Uterus (tissue), 2 donors: Measurements from ENCODE around the gene CCN5.

Source experiments
- POLR2A ChIP-seq, 2 donors: fragments of 450-650 bp; IDR thresholded peaks; one replicate each; pipeline ENCODE4 v1.6.1; 2016; ENCODE audit warnings: antibody characterized with exemption in 2 of 2, mild to moderate bottlenecking in 1 of 2, moderate library complexity in 1 of 2
- TF ChIP-seq, protein P1 (sequence below), 4 experiments: fragments of 200-600 bp in 2 of 4; fragments of 450-650 bp in 2 of 4; sonication (generic) in 2 of 4; IDR thresholded peaks; one replicate each; pipeline ENCODE4 v1.5.1; 2016 to 2019; ENCODE audit warnings: antibody characterized with exemption in 4 of 4, mild to moderate bottlenecking in 2 of 4, moderate library complexity in 1 of 4

- TF ChIP-seq, protein P1, sequence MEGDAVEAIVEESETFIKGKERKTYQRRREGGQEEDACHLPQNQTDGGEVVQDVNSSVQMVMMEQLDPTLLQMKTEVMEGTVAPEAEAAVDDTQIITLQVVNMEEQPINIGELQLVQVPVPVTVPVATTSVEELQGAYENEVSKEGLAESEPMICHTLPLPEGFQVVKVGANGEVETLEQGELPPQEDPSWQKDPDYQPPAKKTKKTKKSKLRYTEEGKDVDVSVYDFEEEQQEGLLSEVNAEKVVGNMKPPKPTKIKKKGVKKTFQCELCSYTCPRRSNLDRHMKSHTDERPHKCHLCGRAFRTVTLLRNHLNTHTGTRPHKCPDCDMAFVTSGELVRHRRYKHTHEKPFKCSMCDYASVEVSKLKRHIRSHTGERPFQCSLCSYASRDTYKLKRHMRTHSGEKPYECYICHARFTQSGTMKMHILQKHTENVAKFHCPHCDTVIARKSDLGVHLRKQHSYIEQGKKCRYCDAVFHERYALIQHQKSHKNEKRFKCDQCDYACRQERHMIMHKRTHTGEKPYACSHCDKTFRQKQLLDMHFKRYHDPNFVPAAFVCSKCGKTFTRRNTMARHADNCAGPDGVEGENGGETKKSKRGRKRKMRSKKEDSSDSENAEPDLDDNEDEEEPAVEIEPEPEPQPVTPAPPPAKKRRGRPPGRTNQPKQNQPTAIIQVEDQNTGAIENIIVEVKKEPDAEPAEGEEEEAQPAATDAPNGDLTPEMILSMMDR (IDR thresholded peaks at IDR 0.05): no peak
- no peak for TF ChIP-seq POLR2A (IDR thresholded peaks at IDR 0.05)
Observed at GRCh38 chr20:44770484-44771171, 55.5 kb downstream of the CCN5 start.
